Loucy (cell line): Measurements from ENCODE around the gene BCAN.

Experiments used
- H2AFZ ChIP-seq: fragments of 200-600 bp; sonication (generic); 2 replicates; pipeline ENCODE4 v1.6.0; 2016; ENCODE audit warnings: antibody characterized with exemption, mild to moderate bottlenecking, low read length, moderate library complexity
- H3F3A ChIP-seq: fragments of 200-600 bp; 2 replicates; pipeline ENCODE4 v1.6.0; 2016; ENCODE audit warnings: antibody characterized with exemption, low read depth, mild to moderate bottlenecking
- H3K27me3 ChIP-seq: fragments of 200-600 bp; sonication (generic); 2 replicates; pipeline ENCODE4 v1.6.1; 2014; ENCODE audit warnings: low read length, mild to moderate bottlenecking; ENCODE audit not compliant: insufficient read depth, poor library complexity, severe bottlenecking
- H3K36me3 ChIP-seq: fragments of 200-600 bp; sonication (generic); 2 replicates; pipeline ENCODE4 v1.6.1; 2016; ENCODE audit warnings: low read length; ENCODE audit not compliant: insufficient read depth
- H3K4me1 ChIP-seq: fragments of 200-600 bp; sonication (generic); 2 replicates; pipeline ENCODE4 v1.5.1; 2014; ENCODE audit warnings: low read length, mild to moderate bottlenecking; ENCODE audit not compliant: insufficient read depth, poor library complexity, severe bottlenecking
- H3K4me2 ChIP-seq: fragments of 200-600 bp; sonication (generic); 2 replicates; pipeline ENCODE4 v1.6.0; 2014; ENCODE audit warnings: antibody characterized with exemption, low read length, low read depth, mild to moderate bottlenecking; ENCODE audit not compliant: poor library complexity, severe bottlenecking
- H3K4me3 ChIP-seq: fragments of 200-600 bp; sonication (generic); 2 replicates; pipeline ENCODE4 v1.5.1; 2014; ENCODE audit warnings: low read length, mild to moderate bottlenecking, mixed read lengths; ENCODE audit not compliant: poor library complexity, severe bottlenecking
- H3K79me2 ChIP-seq: fragments of 200-600 bp; sonication (generic); 2 replicates; pipeline ENCODE4 v1.6.1; 2014; ENCODE audit warnings: low read length; ENCODE audit not compliant: insufficient read depth
- H3K9ac ChIP-seq: fragments of 200-600 bp; sonication (generic); 2 replicates; pipeline ENCODE4 v1.6.0; 2014; ENCODE audit warnings: mild to moderate bottlenecking, low read depth, low read length, moderate library complexity; ENCODE audit not compliant: poor library complexity, severe bottlenecking
- H3K9me2 ChIP-seq: fragments of 200-600 bp; sonication (generic); replicated peaks from 2 replicates; pipeline ENCODE4 v1.6.1; 2016; ENCODE audit warnings: low read depth, low read length, mixed read lengths
- H3K9me3 ChIP-seq: fragments of 200-600 bp; sonication (generic); 2 replicates; pipeline ENCODE4 v1.6.1; 2014; ENCODE audit warnings: mild to moderate bottlenecking, antibody characterized with exemption, low read length, low read depth; ENCODE audit not compliant: insufficient read depth
- H4K20me1 ChIP-seq: fragments of 200-600 bp; sonication (generic); 2 replicates; pipeline ENCODE4 v1.6.0; 2014; ENCODE audit warnings: antibody characterized with exemption, low read length, mild to moderate bottlenecking; ENCODE audit not compliant: insufficient read depth, poor library complexity, severe bottlenecking
- EZH2phosphoT487 ChIP-seq: fragments of 200-600 bp; IDR thresholded peaks from 2 replicates; pipeline ENCODE4 v1.6.1; 2018; ENCODE audit warnings: antibody characterized with exemption, mild to moderate bottlenecking, moderate library complexity, borderline replicate concordance
- TF ChIP-seq, protein P1 (sequence below): fragments of 200-600 bp; sonication (generic); conservative IDR thresholded peaks from 2 replicates; pipeline ENCODE4 v1.5.1; 2014; ENCODE audit warnings: mild to moderate bottlenecking, antibody characterized with exemption, low read length

Gene BCAN

DNA sequence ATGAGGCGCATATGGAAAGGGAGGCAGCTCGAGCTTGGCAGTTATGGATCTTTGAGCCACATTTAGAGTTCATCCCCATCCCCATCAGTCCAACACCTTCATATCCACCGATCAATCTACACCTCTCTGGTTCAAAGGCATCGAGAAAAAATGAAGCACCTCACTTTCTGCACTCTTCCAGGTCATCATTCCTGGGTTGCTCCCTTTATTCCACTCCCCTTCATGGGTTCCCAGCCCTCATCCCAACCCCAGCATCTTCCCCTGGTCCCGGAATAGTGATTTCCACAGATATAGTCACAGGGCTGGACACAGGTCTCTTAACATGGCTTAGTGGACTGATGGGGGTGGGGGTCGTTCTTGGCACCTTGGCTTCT, 22.3 kb upstream of the BCAN start:
- H3K9me2 ChIP-seq: no peaks in the 10 kb centered on the region
- H4K20me1 ChIP-seq: no peaks in the 10 kb centered on the region
- no peaks in the 10 kb centered on the region for H3K27me3 ChIP-seq
- no peaks in the 10 kb centered on the region for H3K9me3 ChIP-seq
- no peaks in the 10 kb centered on the region for H3F3A ChIP-seq
- no peaks in the 10 kb centered on the region for H3K36me3 ChIP-seq
- no peaks in the 10 kb centered on the region for H3K79me2 ChIP-seq
- no peak overlapping the region for H3K9ac ChIP-seq
- no peak overlapping the region for H2AFZ ChIP-seq
- H3K4me3 ChIP-seq: no peak overlapping the region
- H3K4me1 ChIP-seq: peaks cover 4% of the 10 kb centered on the region
- TF ChIP-seq, protein P1, sequence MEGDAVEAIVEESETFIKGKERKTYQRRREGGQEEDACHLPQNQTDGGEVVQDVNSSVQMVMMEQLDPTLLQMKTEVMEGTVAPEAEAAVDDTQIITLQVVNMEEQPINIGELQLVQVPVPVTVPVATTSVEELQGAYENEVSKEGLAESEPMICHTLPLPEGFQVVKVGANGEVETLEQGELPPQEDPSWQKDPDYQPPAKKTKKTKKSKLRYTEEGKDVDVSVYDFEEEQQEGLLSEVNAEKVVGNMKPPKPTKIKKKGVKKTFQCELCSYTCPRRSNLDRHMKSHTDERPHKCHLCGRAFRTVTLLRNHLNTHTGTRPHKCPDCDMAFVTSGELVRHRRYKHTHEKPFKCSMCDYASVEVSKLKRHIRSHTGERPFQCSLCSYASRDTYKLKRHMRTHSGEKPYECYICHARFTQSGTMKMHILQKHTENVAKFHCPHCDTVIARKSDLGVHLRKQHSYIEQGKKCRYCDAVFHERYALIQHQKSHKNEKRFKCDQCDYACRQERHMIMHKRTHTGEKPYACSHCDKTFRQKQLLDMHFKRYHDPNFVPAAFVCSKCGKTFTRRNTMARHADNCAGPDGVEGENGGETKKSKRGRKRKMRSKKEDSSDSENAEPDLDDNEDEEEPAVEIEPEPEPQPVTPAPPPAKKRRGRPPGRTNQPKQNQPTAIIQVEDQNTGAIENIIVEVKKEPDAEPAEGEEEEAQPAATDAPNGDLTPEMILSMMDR: no peak; the same call in 1 of the 2 replicates
- H3K4me2 ChIP-seq: no peak overlapping the region

DNA sequence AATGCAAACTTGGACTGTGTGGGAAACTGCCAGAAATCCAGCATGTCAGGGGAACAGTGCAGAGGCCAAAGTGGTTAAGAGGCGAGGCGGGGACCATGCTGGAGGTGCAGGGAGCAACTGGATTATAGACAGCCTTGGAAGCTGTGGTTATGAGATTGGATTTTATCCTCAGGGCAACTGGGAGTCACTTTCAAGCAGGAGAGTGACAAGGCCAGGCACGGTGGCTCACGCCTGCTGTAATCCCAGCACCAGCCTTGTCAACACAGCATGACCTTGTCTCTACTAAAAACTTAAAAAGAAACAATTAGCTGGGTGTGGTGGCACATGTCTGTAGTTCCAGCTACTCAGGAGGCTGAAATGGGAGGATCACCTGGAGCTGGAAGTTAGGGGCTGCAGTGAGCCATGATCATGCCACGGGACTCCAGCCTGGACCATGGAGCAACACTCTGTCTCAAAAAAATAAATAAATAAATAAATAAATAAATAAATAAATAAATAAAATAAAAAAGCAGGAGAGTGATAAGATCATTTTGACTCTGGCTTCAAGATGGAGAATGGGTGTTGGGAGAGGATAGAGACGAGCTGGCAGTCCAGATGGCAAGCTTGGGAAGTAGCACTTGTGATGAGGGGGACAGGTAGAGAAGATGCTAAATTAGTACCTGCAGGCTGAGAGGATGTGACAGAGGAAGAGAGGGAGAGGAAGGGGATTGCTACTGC, 19.2 kb upstream of the BCAN start:
- Histone ChIP-seq H3K9me3 (no peaks in the 10 kb centered on the region), H3K9me2 (no peaks in the 10 kb centered on the region), H2AFZ (no peak overlapping the region), H3K36me3 (no peaks in the 10 kb centered on the region), H3K4me2 (no peak overlapping the region), H3K79me2 (no peaks in the 10 kb centered on the region), H3K9ac (no peak overlapping the region), H4K20me1 (no peaks in the 10 kb centered on the region), H3K4me1 (peaks cover 4% of the 10 kb centered on the region), H3K27me3 (no peaks in the 10 kb centered on the region), H3F3A (no peaks in the 10 kb centered on the region), H3K4me3 (no peak overlapping the region)
- TF ChIP-seq EZH2phosphoT487: no peak

DNA sequence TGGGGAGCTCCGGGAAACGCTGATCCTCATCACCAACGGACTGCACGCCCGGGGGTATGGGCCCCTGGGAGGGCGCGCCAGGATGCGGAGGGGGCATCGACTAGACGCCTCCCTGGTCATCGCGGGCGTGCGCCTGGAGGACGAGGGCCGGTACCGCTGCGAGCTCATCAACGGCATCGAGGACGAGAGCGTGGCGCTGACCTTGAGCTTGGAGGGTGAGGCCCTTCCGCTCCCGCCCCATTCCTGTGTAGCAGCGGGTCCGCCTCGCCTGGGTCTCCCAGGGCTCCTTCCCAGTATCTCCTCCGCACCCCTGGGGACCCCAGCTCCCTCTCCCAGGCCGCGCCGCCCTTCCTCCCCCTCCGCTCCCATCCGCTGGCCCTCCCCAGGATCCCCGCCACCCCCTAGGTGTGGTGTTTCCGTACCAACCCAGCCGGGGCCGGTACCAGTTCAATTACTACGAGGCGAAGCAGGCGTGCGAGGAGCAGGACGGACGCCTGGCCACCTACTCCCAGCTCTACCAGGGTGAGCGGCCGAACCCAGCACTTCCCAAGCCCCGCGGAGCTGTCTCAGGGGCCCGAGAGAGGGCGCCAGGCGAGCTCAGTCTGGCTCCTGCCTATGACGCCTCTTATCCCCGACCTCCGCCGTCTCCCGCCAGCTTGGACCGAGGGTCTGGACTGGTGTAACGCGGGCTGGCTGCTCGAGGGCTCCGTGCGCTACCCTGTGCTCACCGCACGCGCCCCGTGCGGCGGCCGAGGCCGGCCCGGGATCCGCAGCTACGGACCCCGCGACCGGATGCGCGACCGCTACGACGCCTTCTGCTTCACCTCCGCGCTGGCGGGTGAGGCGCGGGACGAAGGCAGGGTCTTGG, 17.7 kb upstream of the BCAN start:
- Histone ChIP-seq H3K4me3 (no peak overlapping the region), H3K27me3 (no peaks in the 10 kb centered on the region), H3K36me3 (no peaks in the 10 kb centered on the region), H3K9ac (no peak overlapping the region), H3K4me1 (peaks cover under 1% of the 10 kb centered on the region), H3K9me3 (no peaks in the 10 kb centered on the region), H3K9me2 (no peaks in the 10 kb centered on the region), H3F3A (no peaks in the 10 kb centered on the region), H2AFZ (no peak overlapping the region), H3K79me2 (no peaks in the 10 kb centered on the region), H4K20me1 (no peaks in the 10 kb centered on the region), H3K4me2 (no peak overlapping the region)
- no peak for TF ChIP-seq EZH2phosphoT487

DNA sequence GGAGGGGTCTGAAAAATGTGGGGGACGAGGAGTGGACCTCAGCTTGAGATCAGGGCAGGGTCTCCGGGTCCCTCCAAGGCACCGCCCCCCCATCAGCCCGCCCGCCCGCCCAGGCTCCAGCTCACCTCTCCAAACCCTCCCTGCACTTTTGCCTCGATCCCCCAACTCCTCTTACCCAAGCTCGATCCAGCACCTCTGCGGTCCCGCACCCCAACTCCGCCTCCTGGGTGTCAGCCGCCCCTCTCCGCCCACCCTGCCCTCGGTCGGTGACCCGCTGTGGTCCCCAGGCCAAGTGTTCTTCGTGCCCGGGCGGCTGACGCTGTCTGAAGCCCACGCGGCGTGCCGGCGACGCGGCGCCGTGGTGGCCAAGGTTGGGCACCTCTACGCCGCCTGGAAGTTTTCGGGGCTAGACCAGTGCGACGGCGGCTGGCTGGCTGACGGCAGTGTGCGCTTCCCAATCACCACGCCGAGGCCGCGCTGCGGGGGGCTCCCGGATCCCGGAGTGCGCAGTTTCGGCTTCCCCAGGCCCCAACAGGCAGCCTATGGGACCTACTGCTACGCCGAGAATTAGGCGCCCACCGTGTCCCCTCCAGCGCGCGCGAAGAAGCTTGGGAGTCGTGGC, 17.0 kb upstream of the BCAN start:
- H4K20me1 ChIP-seq: no peaks in the 10 kb centered on the region
- H3K9me2 ChIP-seq: no peaks in the 10 kb centered on the region
- H2AFZ ChIP-seq: no peak overlapping the region
- H3F3A ChIP-seq: no peaks in the 10 kb centered on the region
- H3K79me2 ChIP-seq: no peaks in the 10 kb centered on the region
- no peak overlapping the region for H3K4me3 ChIP-seq
- H3K4me2 ChIP-seq: no peak overlapping the region
- no peaks in the 10 kb centered on the region for H3K4me1 ChIP-seq
- no peaks in the 10 kb centered on the region for H3K27me3 ChIP-seq
- TF ChIP-seq, protein P1: no peak
- no peak for TF ChIP-seq EZH2phosphoT487
- H3K9ac ChIP-seq: no peak overlapping the region
- no peaks in the 10 kb centered on the region for H3K36me3 ChIP-seq
- H3K9me3 ChIP-seq: no peaks in the 10 kb centered on the region
